GM23338 (cell line): ENCODE measurements around the gene HMGCL.

Source experiments
- EZH2 ChIP-seq: fragments of 200-600 bp; sonication (generic); IDR thresholded peaks from one replicate; pipeline ENCODE4 v1.8.0; 2017; ENCODE audit warnings: antibody characterized with exemption, mild to moderate bottlenecking, low read depth; ENCODE audit not compliant: unreplicated experiment
- EZH2phosphoT487 ChIP-seq: fragments of 200-600 bp; sonication (generic); IDR thresholded peaks from one replicate; pipeline ENCODE4 v1.8.1; 2018; ENCODE audit warnings: antibody characterized with exemption; ENCODE audit not compliant: unreplicated experiment
- NANOG ChIP-seq: IDR thresholded peaks from 2 replicates; pipeline ENCODE4 v1.6.1; 2016; ENCODE audit warnings: antibody characterized with exemption, borderline replicate concordance
- POLR2AphosphoS5 ChIP-seq: IDR thresholded peaks from 2 replicates; pipeline ENCODE4 v1.6.1; 2016; ENCODE audit warnings: antibody characterized with exemption, low read depth
- STAT1 ChIP-seq: IDR thresholded peaks from one replicate; pipeline ENCODE4 v1.6.1; 2016; ENCODE audit warnings: antibody characterized with exemption; ENCODE audit not compliant: unreplicated experiment
- ZNF114 ChIP-seq: fragments of 250-450 bp; sonication (Bioruptor Pico); IDR thresholded peaks from 2 replicates; pipeline ENCODE4 v1.5.0; 2020; ENCODE audit warnings: mild to moderate bottlenecking, moderate library complexity
- ZNF331 ChIP-seq: fragments of 250-450 bp; sonication (Bioruptor Pico); IDR thresholded peaks from 2 replicates; pipeline ENCODE4 v1.5.0; 2020; ENCODE audit warnings: low read depth, mild to moderate bottlenecking, moderate library complexity
- TF ChIP-seq, protein P1 (sequence below), 2 experiments: fragments of 200-600 bp in 1 of 2; sonication (generic) in 1 of 2; conservative IDR thresholded peaks; 2 replicates each; pipeline versions ENCODE4 v1.5.1 to v1.6.1; 2016 to 2017; ENCODE audit warnings: antibody characterized with exemption in 2 of 2, low read depth in 2 of 2, mild to moderate bottlenecking in 2 of 2, moderate library complexity in 1 of 2
- TF ChIP-seq, protein P2 (sequence below): IDR thresholded peaks from one replicate; pipeline ENCODE4 v1.6.1; 2018; ENCODE audit warnings: antibody characterized with exemption; ENCODE audit not compliant: unreplicated experiment
- TF ChIP-seq, protein P3 (sequence below): fragments of 250-450 bp; sonication (Bioruptor Pico); IDR thresholded peaks from 2 replicates; pipeline ENCODE4 v1.5.0; 2020; ENCODE audit warnings: mild to moderate bottlenecking, moderate library complexity
- TF ChIP-seq, protein P4 (sequence below): IDR thresholded peaks from 2 replicates; pipeline ENCODE4 v1.6.1; 2016; ENCODE audit warnings: antibody characterized with exemption

DNA sequence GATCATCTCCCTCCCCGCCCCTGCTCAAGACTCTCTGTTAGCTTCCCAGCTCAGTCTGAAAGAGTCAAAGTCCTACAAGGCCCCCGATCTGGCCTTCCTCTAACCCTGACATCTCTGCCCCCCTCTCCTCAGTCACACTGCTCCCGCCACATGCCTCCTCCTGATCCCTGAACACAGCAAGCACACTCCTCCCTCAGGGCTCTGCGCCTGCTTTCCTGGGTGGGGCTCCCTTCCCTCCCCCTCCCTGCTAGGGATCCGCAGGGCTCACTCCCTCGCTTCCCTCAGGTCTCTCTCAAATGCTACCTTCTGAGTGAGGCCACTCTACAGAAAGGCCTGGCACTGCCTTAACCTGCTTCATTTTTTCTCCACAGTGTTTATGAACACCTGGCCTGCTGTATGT lies 18.9 kb downstream of the HMGCL start:
- TF ChIP-seq, protein P1, sequence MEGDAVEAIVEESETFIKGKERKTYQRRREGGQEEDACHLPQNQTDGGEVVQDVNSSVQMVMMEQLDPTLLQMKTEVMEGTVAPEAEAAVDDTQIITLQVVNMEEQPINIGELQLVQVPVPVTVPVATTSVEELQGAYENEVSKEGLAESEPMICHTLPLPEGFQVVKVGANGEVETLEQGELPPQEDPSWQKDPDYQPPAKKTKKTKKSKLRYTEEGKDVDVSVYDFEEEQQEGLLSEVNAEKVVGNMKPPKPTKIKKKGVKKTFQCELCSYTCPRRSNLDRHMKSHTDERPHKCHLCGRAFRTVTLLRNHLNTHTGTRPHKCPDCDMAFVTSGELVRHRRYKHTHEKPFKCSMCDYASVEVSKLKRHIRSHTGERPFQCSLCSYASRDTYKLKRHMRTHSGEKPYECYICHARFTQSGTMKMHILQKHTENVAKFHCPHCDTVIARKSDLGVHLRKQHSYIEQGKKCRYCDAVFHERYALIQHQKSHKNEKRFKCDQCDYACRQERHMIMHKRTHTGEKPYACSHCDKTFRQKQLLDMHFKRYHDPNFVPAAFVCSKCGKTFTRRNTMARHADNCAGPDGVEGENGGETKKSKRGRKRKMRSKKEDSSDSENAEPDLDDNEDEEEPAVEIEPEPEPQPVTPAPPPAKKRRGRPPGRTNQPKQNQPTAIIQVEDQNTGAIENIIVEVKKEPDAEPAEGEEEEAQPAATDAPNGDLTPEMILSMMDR (conservative IDR thresholded peaks at IDR 0.05; ENCODE audit: low read depth in 2 of 2), result no peak
- no peak for TF ChIP-seq POLR2AphosphoS5
- TF ChIP-seq EZH2, result no peak
- TF ChIP-seq STAT1, result no peak
- TF ChIP-seq EZH2phosphoT487, result no peak
- TF ChIP-seq, protein P2, sequence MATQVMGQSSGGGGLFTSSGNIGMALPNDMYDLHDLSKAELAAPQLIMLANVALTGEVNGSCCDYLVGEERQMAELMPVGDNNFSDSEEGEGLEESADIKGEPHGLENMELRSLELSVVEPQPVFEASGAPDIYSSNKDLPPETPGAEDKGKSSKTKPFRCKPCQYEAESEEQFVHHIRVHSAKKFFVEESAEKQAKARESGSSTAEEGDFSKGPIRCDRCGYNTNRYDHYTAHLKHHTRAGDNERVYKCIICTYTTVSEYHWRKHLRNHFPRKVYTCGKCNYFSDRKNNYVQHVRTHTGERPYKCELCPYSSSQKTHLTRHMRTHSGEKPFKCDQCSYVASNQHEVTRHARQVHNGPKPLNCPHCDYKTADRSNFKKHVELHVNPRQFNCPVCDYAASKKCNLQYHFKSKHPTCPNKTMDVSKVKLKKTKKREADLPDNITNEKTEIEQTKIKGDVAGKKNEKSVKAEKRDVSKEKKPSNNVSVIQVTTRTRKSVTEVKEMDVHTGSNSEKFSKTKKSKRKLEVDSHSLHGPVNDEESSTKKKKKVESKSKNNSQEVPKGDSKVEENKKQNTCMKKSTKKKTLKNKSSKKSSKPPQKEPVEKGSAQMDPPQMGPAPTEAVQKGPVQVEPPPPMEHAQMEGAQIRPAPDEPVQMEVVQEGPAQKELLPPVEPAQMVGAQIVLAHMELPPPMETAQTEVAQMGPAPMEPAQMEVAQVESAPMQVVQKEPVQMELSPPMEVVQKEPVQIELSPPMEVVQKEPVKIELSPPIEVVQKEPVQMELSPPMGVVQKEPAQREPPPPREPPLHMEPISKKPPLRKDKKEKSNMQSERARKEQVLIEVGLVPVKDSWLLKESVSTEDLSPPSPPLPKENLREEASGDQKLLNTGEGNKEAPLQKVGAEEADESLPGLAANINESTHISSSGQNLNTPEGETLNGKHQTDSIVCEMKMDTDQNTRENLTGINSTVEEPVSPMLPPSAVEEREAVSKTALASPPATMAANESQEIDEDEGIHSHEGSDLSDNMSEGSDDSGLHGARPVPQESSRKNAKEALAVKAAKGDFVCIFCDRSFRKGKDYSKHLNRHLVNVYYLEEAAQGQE, result no peak
- TF ChIP-seq, protein P3, sequence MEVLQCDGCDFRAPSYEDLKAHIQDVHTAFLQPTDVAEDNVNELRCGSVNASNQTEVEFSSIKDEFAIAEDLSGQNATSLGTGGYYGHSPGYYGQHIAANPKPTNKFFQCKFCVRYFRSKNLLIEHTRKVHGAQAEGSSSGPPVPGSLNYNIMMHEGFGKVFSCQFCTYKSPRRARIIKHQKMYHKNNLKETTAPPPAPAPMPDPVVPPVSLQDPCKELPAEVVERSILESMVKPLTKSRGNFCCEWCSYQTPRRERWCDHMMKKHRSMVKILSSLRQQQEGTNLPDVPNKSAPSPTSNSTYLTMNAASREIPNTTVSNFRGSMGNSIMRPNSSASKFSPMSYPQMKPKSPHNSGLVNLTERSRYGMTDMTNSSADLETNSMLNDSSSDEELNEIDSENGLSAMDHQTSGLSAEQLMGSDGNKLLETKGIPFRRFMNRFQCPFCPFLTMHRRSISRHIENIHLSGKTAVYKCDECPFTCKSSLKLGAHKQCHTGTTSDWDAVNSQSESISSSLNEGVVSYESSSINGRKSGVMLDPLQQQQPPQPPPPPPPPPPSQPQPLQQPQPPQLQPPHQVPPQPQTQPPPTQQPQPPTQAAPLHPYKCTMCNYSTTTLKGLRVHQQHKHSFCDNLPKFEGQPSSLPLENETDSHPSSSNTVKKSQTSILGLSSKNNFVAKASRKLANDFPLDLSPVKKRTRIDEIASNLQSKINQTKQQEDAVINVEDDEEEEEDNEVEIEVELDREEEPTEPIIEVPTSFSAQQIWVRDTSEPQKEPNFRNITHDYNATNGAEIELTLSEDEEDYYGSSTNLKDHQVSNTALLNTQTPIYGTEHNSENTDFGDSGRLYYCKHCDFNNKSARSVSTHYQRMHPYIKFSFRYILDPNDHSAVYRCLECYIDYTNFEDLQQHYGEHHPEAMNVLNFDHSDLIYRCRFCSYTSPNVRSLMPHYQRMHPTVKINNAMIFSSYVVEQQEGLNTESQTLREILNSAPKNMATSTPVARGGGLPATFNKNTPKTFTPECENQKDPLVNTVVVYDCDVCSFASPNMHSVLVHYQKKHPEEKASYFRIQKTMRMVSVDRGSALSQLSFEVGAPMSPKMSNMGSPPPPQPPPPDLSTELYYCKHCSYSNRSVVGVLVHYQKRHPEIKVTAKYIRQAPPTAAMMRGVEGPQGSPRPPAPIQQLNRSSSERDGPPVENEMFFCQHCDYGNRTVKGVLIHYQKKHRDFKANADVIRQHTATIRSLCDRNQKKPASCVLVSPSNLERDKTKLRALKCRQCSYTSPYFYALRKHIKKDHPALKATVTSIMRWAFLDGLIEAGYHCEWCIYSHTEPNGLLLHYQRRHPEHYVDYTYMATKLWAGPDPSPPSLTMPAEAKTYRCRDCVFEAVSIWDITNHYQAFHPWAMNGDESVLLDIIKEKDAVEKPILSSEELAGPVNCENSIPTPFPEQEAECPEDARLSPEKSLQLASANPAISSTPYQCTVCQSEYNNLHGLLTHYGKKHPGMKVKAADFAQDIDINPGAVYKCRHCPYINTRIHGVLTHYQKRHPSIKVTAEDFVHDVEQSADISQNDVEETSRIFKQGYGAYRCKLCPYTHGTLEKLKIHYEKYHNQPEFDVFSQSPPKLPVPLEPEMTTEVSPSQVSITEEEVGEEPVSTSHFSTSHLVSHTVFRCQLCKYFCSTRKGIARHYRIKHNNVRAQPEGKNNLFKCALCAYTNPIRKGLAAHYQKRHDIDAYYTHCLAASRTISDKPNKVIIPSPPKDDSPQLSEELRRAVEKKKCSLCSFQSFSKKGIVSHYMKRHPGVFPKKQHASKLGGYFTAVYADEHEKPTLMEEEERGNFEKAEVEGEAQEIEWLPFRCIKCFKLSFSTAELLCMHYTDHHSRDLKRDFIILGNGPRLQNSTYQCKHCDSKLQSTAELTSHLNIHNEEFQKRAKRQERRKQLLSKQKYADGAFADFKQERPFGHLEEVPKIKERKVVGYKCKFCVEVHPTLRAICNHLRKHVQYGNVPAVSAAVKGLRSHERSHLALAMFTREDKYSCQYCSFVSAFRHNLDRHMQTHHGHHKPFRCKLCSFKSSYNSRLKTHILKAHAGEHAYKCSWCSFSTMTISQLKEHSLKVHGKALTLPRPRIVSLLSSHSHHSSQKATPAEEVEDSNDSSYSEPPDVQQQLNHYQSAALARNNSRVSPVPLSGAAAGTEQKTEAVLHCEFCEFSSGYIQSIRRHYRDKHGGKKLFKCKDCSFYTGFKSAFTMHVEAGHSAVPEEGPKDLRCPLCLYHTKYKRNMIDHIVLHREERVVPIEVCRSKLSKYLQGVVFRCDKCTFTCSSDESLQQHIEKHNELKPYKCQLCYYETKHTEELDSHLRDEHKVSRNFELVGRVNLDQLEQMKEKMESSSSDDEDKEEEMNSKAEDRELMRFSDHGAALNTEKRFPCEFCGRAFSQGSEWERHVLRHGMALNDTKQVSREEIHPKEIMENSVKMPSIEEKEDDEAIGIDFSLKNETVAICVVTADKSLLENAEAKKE (CRISPR knock-in tag), result no peak
- TF ChIP-seq, protein P4, sequence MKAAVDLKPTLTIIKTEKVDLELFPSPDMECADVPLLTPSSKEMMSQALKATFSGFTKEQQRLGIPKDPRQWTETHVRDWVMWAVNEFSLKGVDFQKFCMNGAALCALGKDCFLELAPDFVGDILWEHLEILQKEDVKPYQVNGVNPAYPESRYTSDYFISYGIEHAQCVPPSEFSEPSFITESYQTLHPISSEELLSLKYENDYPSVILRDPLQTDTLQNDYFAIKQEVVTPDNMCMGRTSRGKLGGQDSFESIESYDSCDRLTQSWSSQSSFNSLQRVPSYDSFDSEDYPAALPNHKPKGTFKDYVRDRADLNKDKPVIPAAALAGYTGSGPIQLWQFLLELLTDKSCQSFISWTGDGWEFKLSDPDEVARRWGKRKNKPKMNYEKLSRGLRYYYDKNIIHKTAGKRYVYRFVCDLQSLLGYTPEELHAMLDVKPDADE, result no peak
- TF ChIP-seq NANOG, result no peak
- TF ChIP-seq ZNF331, result no peak
- no peak for TF ChIP-seq ZNF114 (CRISPR knock-in tag)
